Measurements from ENCODE around the gene RFFL. TPM values are rescaled to one million over a fixed set of nuclear protein-coding genes. Genes with fewer than 3 reads are reported as not detected.

RFFL gene
- total RNA-seq, 3 donors from 2014 or later = 13.8 to 27.5 (median 19.4) TPM

GRCh38 chr17:34979650-34980352 lies 83.7 kb downstream of the RFFL start:
- H3K4me1 ChIP-seq = no peaks in the 10 kb centered on the region
- H3K27me3 ChIP-seq = no peaks in the 10 kb centered on the region
- H3K27ac ChIP-seq = peak overlapping the region; percentile 96 to 99
- H3K36me3 ChIP-seq = no peaks in the 10 kb centered on the region
- DNase-seq (ENCODE audit: low spot score in 2 of 2) = no peak
- intact Hi-C loops (cut with DNase I; ENCODE audit: low total_unique reads) = no loop called here
- peak overlapping the region; percentile 76 to 89 (median 81) for H3K4me3 ChIP-seq
- no peaks in the 10 kb centered on the region for H3K9me3 ChIP-seq
- peak in 1 of 3 donors; percentile 26 for TF ChIP-seq POLR2AphosphoS5 (IDR thresholded peaks at IDR 0.05)
- TF ChIP-seq, protein P1, sequence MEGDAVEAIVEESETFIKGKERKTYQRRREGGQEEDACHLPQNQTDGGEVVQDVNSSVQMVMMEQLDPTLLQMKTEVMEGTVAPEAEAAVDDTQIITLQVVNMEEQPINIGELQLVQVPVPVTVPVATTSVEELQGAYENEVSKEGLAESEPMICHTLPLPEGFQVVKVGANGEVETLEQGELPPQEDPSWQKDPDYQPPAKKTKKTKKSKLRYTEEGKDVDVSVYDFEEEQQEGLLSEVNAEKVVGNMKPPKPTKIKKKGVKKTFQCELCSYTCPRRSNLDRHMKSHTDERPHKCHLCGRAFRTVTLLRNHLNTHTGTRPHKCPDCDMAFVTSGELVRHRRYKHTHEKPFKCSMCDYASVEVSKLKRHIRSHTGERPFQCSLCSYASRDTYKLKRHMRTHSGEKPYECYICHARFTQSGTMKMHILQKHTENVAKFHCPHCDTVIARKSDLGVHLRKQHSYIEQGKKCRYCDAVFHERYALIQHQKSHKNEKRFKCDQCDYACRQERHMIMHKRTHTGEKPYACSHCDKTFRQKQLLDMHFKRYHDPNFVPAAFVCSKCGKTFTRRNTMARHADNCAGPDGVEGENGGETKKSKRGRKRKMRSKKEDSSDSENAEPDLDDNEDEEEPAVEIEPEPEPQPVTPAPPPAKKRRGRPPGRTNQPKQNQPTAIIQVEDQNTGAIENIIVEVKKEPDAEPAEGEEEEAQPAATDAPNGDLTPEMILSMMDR (IDR thresholded peaks at IDR 0.05) = no peak
- no peak for TF ChIP-seq POLR2A (IDR thresholded peaks at IDR 0.05)

GRCh38 chr17:34979153-34979552 lies 84.4 kb downstream of the RFFL start:
- no peaks in the 10 kb centered on the region for H3K9me3 ChIP-seq
- H3K4me3 ChIP-seq = no peak overlapping the region
- DNase-seq (ENCODE audit: low spot score in 2 of 2) = no peak
- intact Hi-C loops (cut with DNase I; ENCODE audit: low total_unique reads) = no loop called here
- TF ChIP-seq POLR2AphosphoS5 (IDR thresholded peaks at IDR 0.05) = no peak
- TF ChIP-seq, protein P1 (IDR thresholded peaks at IDR 0.05) = no peak
- no peaks in the 10 kb centered on the region for H3K4me1 ChIP-seq
- H3K27ac ChIP-seq = no peak overlapping the region
- H3K27me3 ChIP-seq = no peaks in the 10 kb centered on the region
- H3K36me3 ChIP-seq = no peaks in the 10 kb centered on the region

DNA sequence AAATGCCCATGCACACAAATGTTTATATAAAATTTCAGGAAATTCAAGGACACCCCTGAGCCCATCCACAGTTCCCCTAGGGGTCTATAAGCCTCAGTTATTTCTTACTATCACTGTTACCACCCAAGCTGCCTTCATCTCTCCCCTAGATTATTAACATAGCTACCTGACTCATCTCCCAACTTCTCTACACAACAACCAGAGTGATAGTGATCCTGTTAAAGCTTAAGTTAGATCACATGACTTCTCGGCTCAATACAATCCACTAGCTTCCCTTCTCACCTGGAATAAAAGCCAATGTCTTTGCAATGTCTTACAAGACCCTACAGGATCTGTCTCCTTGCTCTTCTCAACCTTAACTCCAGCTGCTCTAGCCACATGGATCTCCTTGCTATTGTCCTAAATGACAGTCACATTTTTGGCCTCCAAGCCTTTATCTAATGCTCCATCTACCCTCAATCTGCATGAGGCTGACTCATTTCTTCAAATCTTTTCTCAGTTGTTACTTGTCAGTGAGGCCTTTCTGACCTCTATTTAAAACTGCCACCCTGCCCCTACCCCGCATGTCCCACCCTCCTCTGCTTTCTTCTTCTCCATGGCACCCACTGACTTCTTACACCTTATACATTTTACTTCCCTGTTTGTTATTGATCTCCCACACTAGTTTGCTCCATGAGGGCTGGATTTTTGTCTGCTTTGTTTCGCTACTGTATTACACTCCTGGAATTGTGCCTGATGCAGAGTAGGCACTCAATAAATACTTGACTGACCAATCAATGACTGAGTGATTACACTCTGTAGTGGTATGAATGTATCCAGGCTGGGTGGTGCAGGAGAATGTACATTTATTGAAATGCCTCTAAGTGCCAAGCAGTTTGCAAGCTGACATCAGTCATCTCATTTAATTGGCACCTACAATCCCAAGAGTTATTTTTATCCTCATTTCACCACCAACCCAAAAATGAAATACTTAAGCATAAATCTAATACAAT lies 88.4 kb downstream of the RFFL start:
- TF ChIP-seq POLR2A (IDR thresholded peaks at IDR 0.05) (no peak), POLR2AphosphoS5 (IDR thresholded peaks at IDR 0.05) (no peak)
- TF ChIP-seq, protein P1 (IDR thresholded peaks at IDR 0.05) = no peak
- Histone ChIP-seq H3K36me3 (no peaks in the 10 kb centered on the region), H3K4me3 (no peak overlapping the region), H3K27me3 (no peaks in the 10 kb centered on the region), H3K4me1 (no peaks in the 10 kb centered on the region), H3K9me3 (no peaks in the 10 kb centered on the region), H3K27ac (no peak overlapping the region)
- DNase-seq (ENCODE audit: low spot score in 2 of 2) = no peak
- intact Hi-C loops (cut with DNase I; ENCODE audit: low total_unique reads) = no loop called here

GRCh38 chr17:34974179-34974578 lies 89.3 kb downstream of the RFFL start:
- no peaks in the 10 kb centered on the region for H3K36me3 ChIP-seq
- no peaks in the 10 kb centered on the region for H3K9me3 ChIP-seq
- intact Hi-C loops (cut with DNase I; ENCODE audit: low total_unique reads) = no loop called here
- H3K4me1 ChIP-seq = no peaks in the 10 kb centered on the region
- H3K27ac ChIP-seq = no peak overlapping the region
- TF ChIP-seq, protein P1 (IDR thresholded peaks at IDR 0.05) = no peak
- no peak for TF ChIP-seq POLR2AphosphoS5 (IDR thresholded peaks at IDR 0.05)
- no peak for TF ChIP-seq POLR2A (IDR thresholded peaks at IDR 0.05)
- DNase-seq (ENCODE audit: low spot score in 2 of 2) = no peak
- no peak overlapping the region for H3K4me3 ChIP-seq
- no peaks in the 10 kb centered on the region for H3K27me3 ChIP-seq
